Thyroid gland (tissue), 4 donors: Measurements from ENCODE around the gene CNTD1.

ENCODE experiments used
- CTCF ChIP-seq, 6 experiments: fragments of 200-600 bp in 3 of 6; fragments of 450-650 bp in 3 of 6; sonication (generic) in 3 of 6; IDR thresholded peaks; one replicate each; pipeline ENCODE4 v1.5.1; 2016 to 2019; ENCODE audit warnings: antibody characterized with exemption in 6 of 6, mild to moderate bottlenecking in 2 of 6, inconsistent platforms in 1 of 6, moderate library complexity in 1 of 6
- POLR2A ChIP-seq, 2 donors: fragments of 450-650 bp; IDR thresholded peaks; one replicate each; pipeline ENCODE4 v1.6.1; 2017; ENCODE audit warnings: antibody characterized with exemption in 2 of 2, mild to moderate bottlenecking in 2 of 2, moderate library complexity in 1 of 2

DNA sequence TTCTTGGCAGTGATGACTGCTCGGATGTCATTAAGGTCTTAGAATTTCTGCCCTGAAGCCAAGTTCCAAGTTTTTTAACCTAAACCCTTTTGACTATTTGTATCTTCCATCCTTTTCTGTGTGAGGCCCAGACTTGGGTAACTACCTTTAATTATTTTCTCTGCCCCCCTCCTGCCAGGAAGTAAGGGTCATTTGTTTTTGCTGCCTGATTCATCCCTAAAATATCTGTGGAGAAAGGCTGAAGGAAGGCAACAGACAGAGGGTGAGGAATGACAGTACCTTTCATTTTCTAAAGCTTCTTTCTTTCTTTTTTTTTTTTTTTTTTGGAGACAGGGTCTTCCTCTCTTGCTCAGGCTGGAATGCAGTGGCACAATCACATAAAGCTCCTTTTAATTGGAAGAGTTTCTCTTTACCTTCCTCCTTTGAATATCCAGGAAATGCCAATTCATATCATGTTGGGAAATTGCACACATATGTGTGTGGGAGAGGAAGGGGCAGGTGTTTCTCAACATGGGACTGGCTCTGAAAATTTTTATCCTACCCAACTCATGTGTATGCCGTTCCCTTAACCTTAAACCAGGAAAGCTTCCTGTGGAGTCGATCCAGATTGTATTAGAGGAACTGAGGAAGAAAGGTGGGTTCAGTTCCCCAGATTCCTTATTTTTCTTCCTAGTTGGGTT is 24.5 kb upstream of the CNTD1 start:
- TF ChIP-seq CTCF (IDR thresholded peaks at IDR 0.05) (no peak), POLR2A (IDR thresholded peaks at IDR 0.05) (no peak)
